Keratinocyte (primary cell): ENCODE results near the gene GPD1. TPM values are rescaled to one million over a fixed set of nuclear protein-coding genes. Genes with fewer than 3 reads are reported as not detected.

Experiments used
- DNase-seq: peaks from one replicate; pipeline ENCODE4 v3.0.0-alpha.2; 2011; ENCODE audit warnings: low read depth, missing footprints, low spot score
- FAIRE-seq: peaks from 2 replicates; lab custom pipeline; 2011; peaks lifted over from hg19 to GRCh38; lab: Jason Lieb, UNC
- H2AFZ ChIP-seq: 2 replicates; pipeline ENCODE4 v1.6.0; 2012; ENCODE audit warnings: low read length, control low read depth, inconsistent platforms; ENCODE audit not compliant: control insufficient read depth
- H3K27ac ChIP-seq: 2 replicates; pipeline ENCODE4 v1.5.1; 2011; ENCODE audit warnings: low read length; ENCODE audit not compliant: control insufficient read depth, insufficient read depth
- H3K27me3 ChIP-seq: 3 replicates; pipeline ENCODE4 v1.6.0; 2011; ENCODE audit warnings: low read length; ENCODE audit not compliant: control insufficient read depth, insufficient read depth; ENCODE audit errors: extremely low read depth
- H3K36me3 ChIP-seq, 2 experiments: 2 replicates in 1 of 2; 3 replicates in 1 of 2; pipeline ENCODE4 v1.5.1; 2011; ENCODE audit warnings: low read length in 2 of 2, mild to moderate bottlenecking in 1 of 2; ENCODE audit not compliant: control insufficient read depth in 2 of 2, insufficient read depth in 2 of 2; ENCODE audit errors: extremely low read depth in 1 of 2
- H3K4me1 ChIP-seq: 3 replicates; pipeline ENCODE4 v1.5.1; 2011; ENCODE audit warnings: low read length; ENCODE audit not compliant: control insufficient read depth, insufficient read depth; ENCODE audit errors: extremely low read depth
- H3K4me2 ChIP-seq: 3 replicates; pipeline ENCODE4 v1.6.0; 2011; ENCODE audit warnings: low read depth, low read length; ENCODE audit not compliant: control insufficient read depth, insufficient read depth; ENCODE audit errors: extremely low read depth
- H3K4me3 ChIP-seq, 3 experiments: fragments of 200-600 bp in 1 of 3; sonication (generic) in 1 of 3; 2 replicates in 2 of 3; 3 replicates in 1 of 3; pipeline ENCODE4 v1.5.1; 2011 to 2016; ENCODE audit warnings: low read length in 3 of 3, mild to moderate bottlenecking in 3 of 3, control low read depth in 2 of 3, inconsistent platforms in 1 of 3, low read depth in 1 of 3, mixed read lengths in 1 of 3, mixed run types in 1 of 3, moderate library complexity in 1 of 3; ENCODE audit not compliant: control insufficient read depth in 2 of 3, insufficient read depth in 2 of 3; ENCODE audit errors: extremely low read depth in 1 of 3
- H3K79me2 ChIP-seq: 2 replicates; pipeline ENCODE4 v1.6.0; 2012; ENCODE audit warnings: low read length; ENCODE audit not compliant: control insufficient read depth, insufficient read depth
- H3K9ac ChIP-seq: 3 replicates; pipeline ENCODE4 v1.6.0; 2011; ENCODE audit warnings: low read length; ENCODE audit not compliant: control insufficient read depth, insufficient read depth; ENCODE audit errors: extremely low read depth
- H3K9me1 ChIP-seq: 3 replicates; pipeline ENCODE4 v1.6.0; 2011; ENCODE audit warnings: low read length; ENCODE audit not compliant: control insufficient read depth, insufficient read depth; ENCODE audit errors: extremely low read depth
- H3K9me3 ChIP-seq: 2 replicates; pipeline ENCODE4 v1.5.1; 2012; ENCODE audit warnings: low read depth, low read length; ENCODE audit not compliant: control insufficient read depth
- H4K20me1 ChIP-seq: 3 replicates; pipeline ENCODE4 v1.6.0; 2011; ENCODE audit warnings: low read length; ENCODE audit not compliant: control insufficient read depth, insufficient read depth; ENCODE audit errors: extremely low read depth
- CTCF ChIP-seq, 3 experiments: IDR thresholded peaks in 1 of 3; conservative IDR thresholded peaks in 1 of 3; optimal IDR thresholded peaks in 1 of 3; 2 replicates in 2 of 3; 3 replicates in 1 of 3; pipeline versions ENCODE3 to v1.5.1; 2011; ENCODE audit warnings: low read length in 3 of 3, mild to moderate bottlenecking in 3 of 3, moderate library complexity in 2 of 3, control low read depth in 1 of 3, inconsistent platforms in 1 of 3; ENCODE audit not compliant: insufficient read depth in 2 of 3; ENCODE audit errors: extremely low read depth in 1 of 3
- EZH2 ChIP-seq: IDR thresholded peaks from one replicate; pipeline ENCODE4 v1.6.1; 2012; ENCODE audit warnings: inconsistent platforms, mild to moderate bottlenecking, low read length, moderate library complexity
- dilution Hi-C: fragments of 300-500 bp; cut with MboI; formaldehyde crosslinking; loops from one replicate; pipeline ENCODE4 v1.7.0; 2020; ENCODE audit warnings: low sequenced_read_pairs; ENCODE audit not compliant: extremely low pct_ligation_motif_present
- polyA plus RNA-seq, 5 experiments: library from polyadenylated mRNA; depleted of rRNA in 3 of 5; stranded (reverse) in 3 of 5; stranded (forward) in 1 of 5; unstranded in 1 of 5; fragments of >200 nt; gene quantifications; 1 replicate in 1 of 5; 2 replicates in 3 of 5; 3 replicates in 1 of 5; pipeline versions ENCODE4 v1.2.1 to v1.2.3, GENCODE V29; 2011 to 2012; ENCODE audit warnings: missing spikeins in 2 of 5, low read depth in 1 of 5, low replicate concordance in 1 of 5

GPD1 gene
- polyA plus RNA-seq, 1 donor (not counting 4 experiments of a cell fraction or from before 2014, with no cell fraction given), result 0.13 TPM

GRCh38 chr12:50069539-50069938, 34.3 kb upstream of the GPD1 start:
- no peaks in the 10 kb centered on the region for H3K9me1 ChIP-seq
- no peak for FAIRE-seq
- dilution Hi-C loops, result loop anchor here (10.0 to 25.0 kb wide), 2 partner anchors 65 to 207 kb away; no protein-coding TSS in a partner anchor
- H3K4me1 ChIP-seq, result peaks cover 4% of the 10 kb centered on the region
- H4K20me1 ChIP-seq, result no peaks in the 10 kb centered on the region
- no peak overlapping the region for H3K4me3 ChIP-seq
- peaks cover 0 to 1% of the 10 kb centered on the region in 2 experiments for H3K36me3 ChIP-seq
- no peak overlapping the region for H3K9ac ChIP-seq
- no peaks in the 10 kb centered on the region for H3K9me3 ChIP-seq
- no peaks in the 10 kb centered on the region for H3K27me3 ChIP-seq
- H3K27ac ChIP-seq, result no peak overlapping the region
- H3K79me2 ChIP-seq, result no peaks in the 10 kb centered on the region
- DNase-seq, result no peak
- TF ChIP-seq CTCF (optimal IDR thresholded peaks at IDR 0.05 in 1 of 3, IDR thresholded peaks at IDR 0.05 in 1 of 3, conservative IDR thresholded peaks at IDR 0.05 in 1 of 3; ENCODE audit: extremely low read depth in 1 of 3, insufficient read depth in 2 of 3, low read length in 3 of 3) (no peak), EZH2 (no peak)
- H3K4me2 ChIP-seq, result no peak overlapping the region
- no peak overlapping the region for H2AFZ ChIP-seq

DNA sequence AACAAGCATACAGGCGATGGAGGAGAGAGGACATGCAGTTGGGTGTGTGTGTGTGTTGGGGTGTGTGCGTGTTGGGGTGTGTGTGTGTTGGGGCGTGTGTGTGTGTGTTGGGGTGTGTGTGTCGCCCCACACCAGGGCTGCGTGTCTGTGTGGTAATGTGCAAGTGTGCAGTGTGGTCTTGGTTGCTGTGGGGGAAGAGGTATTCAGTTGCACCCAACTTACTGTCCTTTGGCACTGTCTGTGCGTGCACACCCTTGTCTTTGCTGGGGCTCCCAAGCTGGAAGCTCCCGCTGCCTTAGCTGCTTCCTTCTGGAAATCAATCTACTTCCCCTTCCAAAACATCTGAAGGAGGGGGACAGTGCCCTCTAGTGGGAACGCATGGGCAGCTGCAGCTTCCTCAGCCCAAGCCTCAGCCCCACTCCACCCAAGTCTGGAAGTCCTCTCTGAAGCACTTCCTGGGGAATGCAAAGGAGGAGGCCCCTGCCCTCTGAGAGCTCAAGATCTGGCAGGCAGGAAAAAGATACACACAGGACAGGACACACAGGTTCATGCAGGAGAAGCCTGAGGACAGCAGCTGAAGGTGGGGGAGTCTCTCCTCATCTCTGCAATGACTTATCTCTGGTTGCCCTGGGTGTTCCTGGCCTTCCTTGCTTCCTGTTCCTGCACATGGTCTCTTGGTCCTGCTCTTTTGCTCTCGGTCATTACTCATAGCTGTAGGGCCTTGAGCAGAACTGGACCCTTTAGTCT, 33.3 kb upstream of the GPD1 start:
- Histone ChIP-seq H3K9me3 (no peaks in the 10 kb centered on the region), H2AFZ (peak overlapping the region; percentile 73), H4K20me1 (no peaks in the 10 kb centered on the region), H3K4me3 (no peak overlapping the region), H3K9me1 (no peaks in the 10 kb centered on the region), H3K9ac (no peak overlapping the region), H3K27me3 (no peaks in the 10 kb centered on the region), H3K4me1 (peaks cover 7% of the 10 kb centered on the region), H3K27ac (no peak overlapping the region), H3K4me2 (peak overlapping the region; percentile 41), H3K79me2 (no peaks in the 10 kb centered on the region), H3K36me3 (peaks cover 0 to 1% of the 10 kb centered on the region in 2 experiments)
- DNase-seq, result no peak
- FAIRE-seq, result peak; percentile 60
- TF ChIP-seq CTCF (optimal IDR thresholded peaks at IDR 0.05 in 1 of 3, IDR thresholded peaks at IDR 0.05 in 1 of 3, conservative IDR thresholded peaks at IDR 0.05 in 1 of 3; ENCODE audit: extremely low read depth in 1 of 3, insufficient read depth in 2 of 3, low read length in 3 of 3), result peak; percentile 93 to 98 (median 97)
- TF ChIP-seq EZH2, result no peak
- dilution Hi-C loops, result loop anchor here (25.0 kb wide), 1 partner anchor 208 kb away; no protein-coding TSS in a partner anchor
